Liver (tissue), 3 donors: Measurements from ENCODE around the gene CCDC160.

Source experiments
- RAD21 ChIP-seq, 2 donors: IDR thresholded peaks; 2 replicates each; pipeline ENCODE4 v1.6.1; 2016; ENCODE audit warnings: antibody characterized with exemption in 2 of 2, mild to moderate bottlenecking in 2 of 2
- RXRA ChIP-seq, 2 donors: IDR thresholded peaks; 2 replicates each; pipeline ENCODE4 v1.6.1; 2017 to 2018; ENCODE audit warnings: antibody characterized with exemption in 2 of 2, mild to moderate bottlenecking in 1 of 2
- TAF1 ChIP-seq: conservative IDR thresholded peaks from 2 replicates; pipeline ENCODE4 v1.6.1; 2016; ENCODE audit warnings: antibody characterized with exemption, mild to moderate bottlenecking
- YY1 ChIP-seq: IDR thresholded peaks from 2 replicates; pipeline ENCODE4 v1.6.1; 2016; ENCODE audit warnings: antibody characterized with exemption, mild to moderate bottlenecking
- TF ChIP-seq, protein P1 (sequence below): fragments of 150-350 bp; IDR thresholded peaks from 2 replicates; pipeline ENCODE4 v1.5.1; 2017; ENCODE audit warnings: improper control_type of control experiment, low read depth, low read length; ENCODE audit not compliant: missing input control
- donor health status: healthy.
- donor health status: healthy.

DNA sequence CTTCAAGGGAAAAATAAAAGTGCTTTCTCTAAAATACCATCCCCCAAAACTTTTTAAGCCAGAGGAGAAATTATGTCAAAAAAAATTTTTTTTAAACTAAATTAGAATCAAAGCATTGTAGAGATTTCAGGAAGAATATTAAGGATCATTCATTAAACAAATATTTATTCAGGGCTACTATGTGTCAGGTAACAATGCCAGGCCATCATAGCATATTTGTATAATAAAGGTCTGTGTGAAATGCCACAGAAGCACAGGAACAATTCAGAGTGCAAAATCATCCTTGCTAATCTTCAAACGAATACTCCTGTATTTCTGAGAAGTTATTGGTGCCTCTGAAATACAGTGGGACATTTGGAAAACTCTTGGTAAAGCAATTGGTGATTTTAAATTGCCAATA is 2.0 kb downstream of the CCDC160 start:
- no peak for TF ChIP-seq YY1
- TF ChIP-seq, protein P1, sequence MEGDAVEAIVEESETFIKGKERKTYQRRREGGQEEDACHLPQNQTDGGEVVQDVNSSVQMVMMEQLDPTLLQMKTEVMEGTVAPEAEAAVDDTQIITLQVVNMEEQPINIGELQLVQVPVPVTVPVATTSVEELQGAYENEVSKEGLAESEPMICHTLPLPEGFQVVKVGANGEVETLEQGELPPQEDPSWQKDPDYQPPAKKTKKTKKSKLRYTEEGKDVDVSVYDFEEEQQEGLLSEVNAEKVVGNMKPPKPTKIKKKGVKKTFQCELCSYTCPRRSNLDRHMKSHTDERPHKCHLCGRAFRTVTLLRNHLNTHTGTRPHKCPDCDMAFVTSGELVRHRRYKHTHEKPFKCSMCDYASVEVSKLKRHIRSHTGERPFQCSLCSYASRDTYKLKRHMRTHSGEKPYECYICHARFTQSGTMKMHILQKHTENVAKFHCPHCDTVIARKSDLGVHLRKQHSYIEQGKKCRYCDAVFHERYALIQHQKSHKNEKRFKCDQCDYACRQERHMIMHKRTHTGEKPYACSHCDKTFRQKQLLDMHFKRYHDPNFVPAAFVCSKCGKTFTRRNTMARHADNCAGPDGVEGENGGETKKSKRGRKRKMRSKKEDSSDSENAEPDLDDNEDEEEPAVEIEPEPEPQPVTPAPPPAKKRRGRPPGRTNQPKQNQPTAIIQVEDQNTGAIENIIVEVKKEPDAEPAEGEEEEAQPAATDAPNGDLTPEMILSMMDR = no peak
- TF ChIP-seq TAF1 = no peak
- TF ChIP-seq RAD21 (IDR thresholded peaks at IDR 0.05) = no peak
- no peak for TF ChIP-seq RXRA (IDR thresholded peaks at IDR 0.05)
